Loucy (cell line): Measurements from ENCODE around the gene PLAAT3.

ENCODE experiments used
- EZH2phosphoT487 ChIP-seq: fragments of 200-600 bp; IDR thresholded peaks from 2 replicates; pipeline ENCODE4 v1.6.1; 2018; ENCODE audit warnings: antibody characterized with exemption, mild to moderate bottlenecking, moderate library complexity, borderline replicate concordance
- TF ChIP-seq, protein P1 (sequence below): fragments of 200-600 bp; sonication (generic); conservative IDR thresholded peaks from 2 replicates; pipeline ENCODE4 v1.5.1; 2014; ENCODE audit warnings: mild to moderate bottlenecking, antibody characterized with exemption, low read length

- TF ChIP-seq, protein P1, sequence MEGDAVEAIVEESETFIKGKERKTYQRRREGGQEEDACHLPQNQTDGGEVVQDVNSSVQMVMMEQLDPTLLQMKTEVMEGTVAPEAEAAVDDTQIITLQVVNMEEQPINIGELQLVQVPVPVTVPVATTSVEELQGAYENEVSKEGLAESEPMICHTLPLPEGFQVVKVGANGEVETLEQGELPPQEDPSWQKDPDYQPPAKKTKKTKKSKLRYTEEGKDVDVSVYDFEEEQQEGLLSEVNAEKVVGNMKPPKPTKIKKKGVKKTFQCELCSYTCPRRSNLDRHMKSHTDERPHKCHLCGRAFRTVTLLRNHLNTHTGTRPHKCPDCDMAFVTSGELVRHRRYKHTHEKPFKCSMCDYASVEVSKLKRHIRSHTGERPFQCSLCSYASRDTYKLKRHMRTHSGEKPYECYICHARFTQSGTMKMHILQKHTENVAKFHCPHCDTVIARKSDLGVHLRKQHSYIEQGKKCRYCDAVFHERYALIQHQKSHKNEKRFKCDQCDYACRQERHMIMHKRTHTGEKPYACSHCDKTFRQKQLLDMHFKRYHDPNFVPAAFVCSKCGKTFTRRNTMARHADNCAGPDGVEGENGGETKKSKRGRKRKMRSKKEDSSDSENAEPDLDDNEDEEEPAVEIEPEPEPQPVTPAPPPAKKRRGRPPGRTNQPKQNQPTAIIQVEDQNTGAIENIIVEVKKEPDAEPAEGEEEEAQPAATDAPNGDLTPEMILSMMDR = no peak
- TF ChIP-seq EZH2phosphoT487 = no peak
These were observed 56.7 kb downstream of the PLAAT3 start for GRCh38 chr11:63557570-63557969.
